Activated T-cell treated with anti-CD3 and anti-CD28 coated beads for 4 hours (primary cell): ENCODE measurements around the gene NDUFA11.
"Not testable (repeated sequence)": the region's sequence is repeated elsewhere in the genome, so short reads cannot be mapped to it uniquely, and the experiment has no call there.

Experiments
- DNase-seq: peaks from one replicate; pipeline ENCODE4 v3.0.0-alpha.2; 2020

NDUFA11 gene

GRCh38 chr19:5884065-5884811 is 19.4 kb downstream of the NDUFA11 start:
- not testable (repeated sequence) for DNase-seq

- not testable (repeated sequence) for DNase-seq
Observed at GRCh38 chr19:5883157-5883873, 20.3 kb downstream of the NDUFA11 start.

GRCh38 chr19:5882421-5882968 is 21.1 kb downstream of the NDUFA11 start:
- DNase-seq = no peak

GRCh38 chr19:5881543-5882299 is 21.9 kb downstream of the NDUFA11 start:
- no peak for DNase-seq

GRCh38 chr19:5880604-5881078 is 22.9 kb downstream of the NDUFA11 start:
- no peak for DNase-seq

- no peak for DNase-seq
Observed at GRCh38 chr19:5880196-5880595, 23.4 kb downstream of the NDUFA11 start.

GRCh38 chr19:5877882-5878281 is 25.7 kb downstream of the NDUFA11 start:
- DNase-seq = no peak

- DNase-seq = no peak
Observed at GRCh38 chr19:5877427-5877826, 26.2 kb downstream of the NDUFA11 start.

- DNase-seq = not testable (repeated sequence)
Observed at GRCh38 chr19:5874496-5874895, 29.1 kb downstream of the NDUFA11 start.

- DNase-seq = no peak
Observed at GRCh38 chr19:5873617-5874199, 29.9 kb downstream of the NDUFA11 start.

GRCh38 chr19:5870986-5871394 is 32.6 kb downstream of the NDUFA11 start:
- no peak for DNase-seq

- no peak for DNase-seq
Observed at GRCh38 chr19:5867201-5868136, 36.1 kb downstream of the NDUFA11 start.

GRCh38 chr19:5865772-5866171 is 37.8 kb downstream of the NDUFA11 start:
- DNase-seq = no peak

GRCh38 chr19:5864725-5865486 is 38.7 kb downstream of the NDUFA11 start:
- no peak for DNase-seq

- no peak for DNase-seq
Observed at GRCh38 chr19:5864013-5864720, 39.4 kb downstream of the NDUFA11 start.

GRCh38 chr19:5863030-5863665 is 40.4 kb downstream of the NDUFA11 start:
- no peak for DNase-seq

GRCh38 chr19:5857203-5858081 is 46.1 kb downstream of the NDUFA11 start:
- no peak for DNase-seq

GRCh38 chr19:5855151-5855550 is 48.4 kb downstream of the NDUFA11 start:
- not testable (repeated sequence) for DNase-seq
